ENCODE measurements around the gene FBRSL1. TPM values are rescaled to one million over a fixed set of nuclear protein-coding genes. Genes with fewer than 3 reads are reported as not detected.
A peak's percentile ranks its signal among the peaks of the same experiment; 100 is the strongest.

The FBRSL1 gene
- total and polyA plus RNA-seq, 9 donors = 3.2 to 69.5 (median 32.2) TPM

DNA sequence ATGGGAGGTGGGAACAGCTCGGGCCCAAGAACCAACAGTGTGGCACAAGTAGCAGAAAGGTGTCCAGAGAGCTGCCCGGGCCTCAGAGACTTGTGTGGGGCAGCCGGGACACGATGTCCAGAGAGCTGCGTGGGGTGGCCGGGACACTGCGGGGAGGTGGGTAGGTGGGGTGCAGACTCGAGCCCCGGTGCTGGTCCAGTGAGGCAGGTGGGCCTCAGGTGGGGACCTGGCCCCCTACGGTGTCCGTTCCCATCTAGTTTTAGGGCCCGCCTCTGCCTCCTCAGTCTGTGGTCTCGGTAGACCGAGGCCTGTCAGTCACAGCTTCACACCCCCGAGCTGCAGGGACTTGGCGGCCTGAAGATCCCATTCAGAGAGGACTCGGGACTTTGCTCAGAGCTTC, 6.3 kb upstream of the FBRSL1 start:
- H3K27me3 ChIP-seq = no peaks in the 10 kb centered on the region
- H3K36me3 ChIP-seq = no peaks in the 10 kb centered on the region
- peak in 2 of 5 donors; percentile 12 to 22 for DNase-seq
- peaks cover 2% of the 10 kb centered on the region for H3K4me1 ChIP-seq (ENCODE audit: insufficient read depth)
- intact Hi-C loops (cut with DNase I) = no loop called here
- TF ChIP-seq POLR2A (IDR thresholded peaks at IDR 0.05) = no peak
- TF ChIP-seq, protein P1, sequence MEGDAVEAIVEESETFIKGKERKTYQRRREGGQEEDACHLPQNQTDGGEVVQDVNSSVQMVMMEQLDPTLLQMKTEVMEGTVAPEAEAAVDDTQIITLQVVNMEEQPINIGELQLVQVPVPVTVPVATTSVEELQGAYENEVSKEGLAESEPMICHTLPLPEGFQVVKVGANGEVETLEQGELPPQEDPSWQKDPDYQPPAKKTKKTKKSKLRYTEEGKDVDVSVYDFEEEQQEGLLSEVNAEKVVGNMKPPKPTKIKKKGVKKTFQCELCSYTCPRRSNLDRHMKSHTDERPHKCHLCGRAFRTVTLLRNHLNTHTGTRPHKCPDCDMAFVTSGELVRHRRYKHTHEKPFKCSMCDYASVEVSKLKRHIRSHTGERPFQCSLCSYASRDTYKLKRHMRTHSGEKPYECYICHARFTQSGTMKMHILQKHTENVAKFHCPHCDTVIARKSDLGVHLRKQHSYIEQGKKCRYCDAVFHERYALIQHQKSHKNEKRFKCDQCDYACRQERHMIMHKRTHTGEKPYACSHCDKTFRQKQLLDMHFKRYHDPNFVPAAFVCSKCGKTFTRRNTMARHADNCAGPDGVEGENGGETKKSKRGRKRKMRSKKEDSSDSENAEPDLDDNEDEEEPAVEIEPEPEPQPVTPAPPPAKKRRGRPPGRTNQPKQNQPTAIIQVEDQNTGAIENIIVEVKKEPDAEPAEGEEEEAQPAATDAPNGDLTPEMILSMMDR (IDR thresholded peaks at IDR 0.05) = no peak
- TF ChIP-seq EP300 (IDR thresholded peaks at IDR 0.05) = no peak
- H3K27ac ChIP-seq = no peak overlapping the region
- no peaks in the 10 kb centered on the region for H3K9me3 ChIP-seq
- WGBS, 3 donors = 81 to 88% (median 85%) methylated on average over 16 to 17 of the region's 17 CpGs
- H3K4me3 ChIP-seq = no peak overlapping the region

GRCh38 chr12:132484183-132484890, 5.6 kb upstream of the FBRSL1 start:
- DNase-seq = no peak
- Histone ChIP-seq H3K9me3 (no peaks in the 10 kb centered on the region), H3K36me3 (no peaks in the 10 kb centered on the region), H3K27me3 (no peaks in the 10 kb centered on the region), H3K27ac (no peak overlapping the region), H3K4me3 (no peak overlapping the region), H3K4me1 (ENCODE audit: insufficient read depth) (peaks cover 2% of the 10 kb centered on the region)
- WGBS, 3 donors = 87% methylated on average over 28 of the region's 28 CpGs
- intact Hi-C loops (cut with DNase I) = no loop called here
- TF ChIP-seq POLR2A (IDR thresholded peaks at IDR 0.05) (no peak), EP300 (IDR thresholded peaks at IDR 0.05) (no peak)
- TF ChIP-seq, protein P1 (IDR thresholded peaks at IDR 0.05) = no peak

GRCh38 chr12:132484891-132485441, 5.0 kb upstream of the FBRSL1 start:
- peaks cover 2% of the 10 kb centered on the region for H3K4me1 ChIP-seq (ENCODE audit: insufficient read depth)
- intact Hi-C loops (cut with DNase I) = no loop called here

DNA sequence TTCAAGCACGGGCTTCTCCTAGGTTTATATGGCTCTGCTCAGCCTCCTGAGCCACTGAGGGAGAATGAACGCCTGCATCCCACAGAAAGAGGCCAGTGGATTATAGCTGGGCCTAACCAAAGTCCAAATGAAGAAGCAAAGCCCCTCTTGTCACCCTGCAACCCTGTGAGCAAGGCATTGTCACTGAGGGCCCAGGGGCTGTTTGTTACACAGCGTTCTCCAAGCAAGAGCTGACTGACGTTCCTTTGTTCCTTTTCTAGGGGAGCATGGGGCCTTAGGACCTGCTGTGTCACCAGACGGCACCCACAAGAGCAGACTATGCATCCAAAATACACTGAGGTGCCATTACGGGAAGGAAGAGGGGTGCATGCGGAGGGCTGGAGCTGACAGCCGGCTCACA, 4.3 kb upstream of the FBRSL1 start:
- intact Hi-C loops (cut with DNase I) = no loop called here
- no peak for TF ChIP-seq POLR2A (IDR thresholded peaks at IDR 0.05)
- no peak for TF ChIP-seq EP300 (IDR thresholded peaks at IDR 0.05)
- TF ChIP-seq, protein P1 (IDR thresholded peaks at IDR 0.05) = no peak

More at GRCh38 chr12:132484891-132485441, 5.0 kb upstream of the FBRSL1 start:
- no peaks in the 10 kb centered on the region for H3K36me3 ChIP-seq
- WGBS, 3 donors = 52 to 56% (median 55%) methylated on average over 16 of the region's 16 CpGs
- H3K4me3 ChIP-seq = no peak overlapping the region
- peak in 3 of 5 donors; percentile 12 to 25 (median 19) for DNase-seq
- H3K9me3 ChIP-seq = no peaks in the 10 kb centered on the region
- no peak for TF ChIP-seq POLR2A (IDR thresholded peaks at IDR 0.05)
- TF ChIP-seq EP300 (IDR thresholded peaks at IDR 0.05) = no peak
- TF ChIP-seq, protein P1 (IDR thresholded peaks at IDR 0.05) = no peak
- no peaks in the 10 kb centered on the region for H3K27me3 ChIP-seq
- no peak overlapping the region for H3K27ac ChIP-seq

More for the DNA sequence above, 4.3 kb upstream of the FBRSL1 start:
- H3K9me3 ChIP-seq = no peaks in the 10 kb centered on the region
- no peak overlapping the region for H3K27ac ChIP-seq
- peaks cover 2% of the 10 kb centered on the region for H3K4me1 ChIP-seq (ENCODE audit: insufficient read depth)
- H3K36me3 ChIP-seq = no peaks in the 10 kb centered on the region
- WGBS, 3 donors = 85 to 90% (median 87%) methylated on average over 8 of the region's 8 CpGs
- peak in 2 of 5 donors; percentile 5 to 7 for DNase-seq
- no peak overlapping the region for H3K4me3 ChIP-seq
- H3K27me3 ChIP-seq = no peaks in the 10 kb centered on the region

All from ovary (tissue), 9 donors.